Liver (tissue), 9 donors: ENCODE results near the gene RANBP1. TPM values are rescaled to one million over a fixed set of nuclear protein-coding genes. Genes with fewer than 3 reads are reported as not detected.

Experiments used
- DNase-seq: peaks from one replicate; pipeline ENCODE4 v3.0.0-alpha.2; 2017; ENCODE audit warnings: low spot score
- H3K27ac ChIP-seq, 2 donors: one replicate each; pipeline ENCODE4 v1.7.0; 2013; ENCODE audit warnings: inconsistent platforms in 2 of 2, low read length in 2 of 2, control low read depth in 1 of 2, low read depth in 1 of 2, mild to moderate bottlenecking in 1 of 2
- H3K27me3 ChIP-seq, 4 donors: one replicate each; pipeline versions ENCODE4 v1.6.1 to v1.7.0; 2013; ENCODE audit warnings: low read length in 3 of 4, inconsistent platforms in 1 of 4, mild to moderate bottlenecking in 1 of 4, moderate library complexity in 1 of 4; ENCODE audit not compliant: control insufficient read depth in 4 of 4, insufficient read depth in 4 of 4
- H3K36me3 ChIP-seq, 4 donors: one replicate each; pipeline versions ENCODE4 v1.6.1 to v1.7.0; 2013; ENCODE audit warnings: low read length in 3 of 4, mild to moderate bottlenecking in 3 of 4, low read depth in 1 of 4, moderate library complexity in 1 of 4; ENCODE audit not compliant: control insufficient read depth in 4 of 4, insufficient read depth in 3 of 4
- H3K4me1 ChIP-seq, 4 donors: one replicate each; pipeline versions ENCODE4 v1.6.1 to v1.7.0; 2013; ENCODE audit warnings: low read length in 3 of 4, mild to moderate bottlenecking in 3 of 4, moderate library complexity in 1 of 4; ENCODE audit not compliant: control insufficient read depth in 4 of 4, insufficient read depth in 4 of 4
- H3K4me3 ChIP-seq, 3 donors: one replicate each; pipeline versions ENCODE4 v1.6.1 to v1.7.0; 2013; ENCODE audit warnings: low read length in 3 of 3, control low read depth in 1 of 3, low read depth in 1 of 3, mild to moderate bottlenecking in 1 of 3
- H3K9ac ChIP-seq, 2 donors: one replicate each; pipeline ENCODE4 v1.7.0; 2013; ENCODE audit warnings: low read length in 2 of 2, mild to moderate bottlenecking in 2 of 2, moderate library complexity in 2 of 2, control low read depth in 1 of 2, low read depth in 1 of 2
- H3K9me3 ChIP-seq, 4 donors: one replicate each; pipeline versions ENCODE4 v1.6.1 to v1.7.0; 2013; ENCODE audit warnings: low read length in 3 of 4; ENCODE audit not compliant: control insufficient read depth in 4 of 4
- EGR1 ChIP-seq, 2 donors: IDR thresholded peaks; 2 replicates each; pipeline ENCODE4 v1.6.1; 2016 to 2018; ENCODE audit warnings: antibody characterized with exemption in 2 of 2, low read depth in 2 of 2
- FOXA2 ChIP-seq: IDR thresholded peaks from 2 replicates; pipeline ENCODE4 v1.6.1; 2016; ENCODE audit warnings: antibody characterized with exemption
- GABPA ChIP-seq, 2 donors: IDR thresholded peaks in 1 of 2; conservative IDR thresholded peaks in 1 of 2; 2 replicates each; pipeline ENCODE4 v1.6.1; 2016; ENCODE audit warnings: antibody characterized with exemption in 2 of 2, mild to moderate bottlenecking in 1 of 2, moderate library complexity in 1 of 2
- HNF4A ChIP-seq, 2 donors: conservative IDR thresholded peaks; 2 replicates each; pipeline ENCODE4 v1.6.1; 2016; ENCODE audit warnings: antibody characterized with exemption in 2 of 2, mild to moderate bottlenecking in 2 of 2
- HNF4G ChIP-seq: IDR thresholded peaks from 2 replicates; pipeline ENCODE4 v1.6.1; 2016; ENCODE audit warnings: antibody characterized with exemption
- JUND ChIP-seq, 2 donors: IDR thresholded peaks; 2 replicates each; pipeline ENCODE4 v1.6.1; 2016; ENCODE audit warnings: antibody characterized with exemption in 2 of 2
- SP1 ChIP-seq: IDR thresholded peaks from 2 replicates; pipeline ENCODE4 v1.6.1; 2018; ENCODE audit warnings: antibody characterized with exemption, mild to moderate bottlenecking
- WGBS: extraction: QIAGEN DNeasy Blood & Tissue Kit; methylation state at CpG from one replicate; pipeline ENCODE4 v1.1.7; 2013; 5-methylcytosine and 5-hydroxymethylcytosine counted together
- polyA plus RNA-seq, 2 donors: library from polyadenylated mRNA; stranded (reverse) in 1 of 2; unstranded in 1 of 2; fragments of 200-250 nt in 1 of 2; fragments of >200 nt in 1 of 2; fragmentation: Nextera tagmentation in 1 of 2; extraction: Ambion mirVana in 1 of 2; gene quantifications; one replicate each; pipeline versions ENCODE4 v1.2.1 to v1.2.3, GENCODE V29; 2013 to 2015
- total RNA-seq, 2 donors: library from RNA; depleted of rRNA; stranded (reverse); fragments of >200 nt; gene quantifications; one replicate each; pipeline ENCODE4 v1.2.3, GENCODE V29; 2014
- TF ChIP-seq, protein P1 (sequence below): fragments of 150-350 bp; IDR thresholded peaks from 2 replicates; pipeline ENCODE4 v1.5.1; 2017; ENCODE audit warnings: improper control_type of control experiment, low read depth, low read length; ENCODE audit not compliant: missing input control
- TF ChIP-seq, protein P2 (sequence below): IDR thresholded peaks from 2 replicates; pipeline ENCODE4 v1.6.1; 2016; ENCODE audit warnings: antibody characterized with exemption
- TF ChIP-seq, protein P3 (sequence below): IDR thresholded peaks from 2 replicates; pipeline ENCODE4 v1.6.1; 2016; ENCODE audit warnings: antibody characterized with exemption
- donor health status: healthy.
- donor health status: healthy.
- donor health status: healthy.
- donor health status: healthy.
- donor health status: healthy.

Gene RANBP1
- total and polyA plus RNA-seq, 4 donors = 62.3 to 102 (median 87.8) TPM

DNA sequence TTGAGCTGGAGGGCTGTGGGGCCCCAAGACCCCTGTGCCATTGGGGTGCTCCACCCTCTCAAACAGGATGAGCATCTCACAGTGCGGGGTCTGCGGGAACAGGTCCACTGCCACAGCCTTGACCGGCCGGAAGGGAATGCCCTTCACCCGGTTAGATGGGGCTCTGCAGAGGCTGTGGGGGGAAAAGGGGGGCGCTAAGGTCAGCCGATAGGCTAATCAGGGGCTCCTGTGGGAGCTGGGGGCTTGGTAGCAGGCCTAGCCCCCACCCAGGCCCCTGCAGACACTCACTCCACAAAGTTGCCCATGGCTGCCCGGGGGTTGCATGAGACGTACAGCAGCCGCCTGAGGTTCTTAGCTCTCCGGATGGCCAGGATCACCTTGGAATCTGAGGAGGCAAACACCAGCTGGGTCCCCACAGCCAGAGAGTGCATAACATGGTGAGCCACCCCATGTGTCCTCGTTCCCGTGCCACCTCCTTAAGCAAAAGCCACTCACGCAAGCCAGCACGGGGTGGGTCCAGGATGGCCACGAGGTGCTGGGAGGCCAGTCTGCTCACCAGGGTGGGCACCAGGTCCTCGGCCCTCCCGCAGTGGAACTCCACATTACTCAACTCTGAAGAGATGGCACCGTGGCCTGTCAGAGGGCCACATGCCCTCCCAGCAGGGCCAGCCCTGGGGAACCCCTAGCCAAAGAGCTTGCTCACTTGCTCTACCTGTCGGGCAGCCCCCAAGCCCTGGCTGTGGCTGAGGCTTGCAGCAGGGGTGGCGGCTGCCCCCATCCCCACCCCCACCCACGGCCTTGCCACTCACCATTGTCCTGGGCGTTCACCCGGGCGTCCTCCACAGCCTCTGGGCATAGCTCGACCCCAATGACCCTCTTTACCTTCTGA, 3.0 kb upstream of the RANBP1 start:
- 88% methylated on average over 26 of the region's 26 CpGs for WGBS
- no peak overlapping the region for H3K27ac ChIP-seq
- peaks cover 21 to 65% (median 38%) of the 10 kb centered on the region in 4 donors for H3K36me3 ChIP-seq
- TF ChIP-seq, protein P1, sequence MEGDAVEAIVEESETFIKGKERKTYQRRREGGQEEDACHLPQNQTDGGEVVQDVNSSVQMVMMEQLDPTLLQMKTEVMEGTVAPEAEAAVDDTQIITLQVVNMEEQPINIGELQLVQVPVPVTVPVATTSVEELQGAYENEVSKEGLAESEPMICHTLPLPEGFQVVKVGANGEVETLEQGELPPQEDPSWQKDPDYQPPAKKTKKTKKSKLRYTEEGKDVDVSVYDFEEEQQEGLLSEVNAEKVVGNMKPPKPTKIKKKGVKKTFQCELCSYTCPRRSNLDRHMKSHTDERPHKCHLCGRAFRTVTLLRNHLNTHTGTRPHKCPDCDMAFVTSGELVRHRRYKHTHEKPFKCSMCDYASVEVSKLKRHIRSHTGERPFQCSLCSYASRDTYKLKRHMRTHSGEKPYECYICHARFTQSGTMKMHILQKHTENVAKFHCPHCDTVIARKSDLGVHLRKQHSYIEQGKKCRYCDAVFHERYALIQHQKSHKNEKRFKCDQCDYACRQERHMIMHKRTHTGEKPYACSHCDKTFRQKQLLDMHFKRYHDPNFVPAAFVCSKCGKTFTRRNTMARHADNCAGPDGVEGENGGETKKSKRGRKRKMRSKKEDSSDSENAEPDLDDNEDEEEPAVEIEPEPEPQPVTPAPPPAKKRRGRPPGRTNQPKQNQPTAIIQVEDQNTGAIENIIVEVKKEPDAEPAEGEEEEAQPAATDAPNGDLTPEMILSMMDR = no peak
- TF ChIP-seq, protein P2, sequence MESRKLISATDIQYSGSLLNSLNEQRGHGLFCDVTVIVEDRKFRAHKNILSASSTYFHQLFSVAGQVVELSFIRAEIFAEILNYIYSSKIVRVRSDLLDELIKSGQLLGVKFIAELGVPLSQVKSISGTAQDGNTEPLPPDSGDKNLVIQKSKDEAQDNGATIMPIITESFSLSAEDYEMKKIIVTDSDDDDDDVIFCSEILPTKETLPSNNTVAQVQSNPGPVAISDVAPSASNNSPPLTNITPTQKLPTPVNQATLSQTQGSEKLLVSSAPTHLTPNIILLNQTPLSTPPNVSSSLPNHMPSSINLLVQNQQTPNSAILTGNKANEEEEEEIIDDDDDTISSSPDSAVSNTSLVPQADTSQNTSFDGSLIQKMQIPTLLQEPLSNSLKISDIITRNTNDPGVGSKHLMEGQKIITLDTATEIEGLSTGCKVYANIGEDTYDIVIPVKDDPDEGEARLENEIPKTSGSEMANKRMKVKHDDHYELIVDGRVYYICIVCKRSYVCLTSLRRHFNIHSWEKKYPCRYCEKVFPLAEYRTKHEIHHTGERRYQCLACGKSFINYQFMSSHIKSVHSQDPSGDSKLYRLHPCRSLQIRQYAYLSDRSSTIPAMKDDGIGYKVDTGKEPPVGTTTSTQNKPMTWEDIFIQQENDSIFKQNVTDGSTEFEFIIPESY = no peak
- no peaks in the 10 kb centered on the region for H3K27me3 ChIP-seq
- peaks cover 6 to 31% (median 17%) of the 10 kb centered on the region in 4 donors for H3K4me1 ChIP-seq
- DNase-seq = no peak
- no peak overlapping the region for H3K4me3 ChIP-seq
- no peak overlapping the region for H3K9ac ChIP-seq
- H3K9me3 ChIP-seq = no peaks in the 10 kb centered on the region

- Histone ChIP-seq H3K9me3 (no peaks in the 10 kb centered on the region), H3K4me3 (no peak overlapping the region), H3K4me1 (peaks cover 9 to 40% (median 25%) of the 10 kb centered on the region in 4 donors), H3K27me3 (no peaks in the 10 kb centered on the region), H3K36me3 (peaks cover 21 to 57% (median 34%) of the 10 kb centered on the region in 4 donors), H3K27ac (no peak overlapping the region), H3K9ac (no peak overlapping the region)
- no peak for DNase-seq
- no peak for TF ChIP-seq FOXA2
- TF ChIP-seq GABPA (IDR thresholded peaks at IDR 0.05 in 1 of 2, conservative IDR thresholded peaks at IDR 0.05 in 1 of 2) = no peak
- TF ChIP-seq, protein P3, sequence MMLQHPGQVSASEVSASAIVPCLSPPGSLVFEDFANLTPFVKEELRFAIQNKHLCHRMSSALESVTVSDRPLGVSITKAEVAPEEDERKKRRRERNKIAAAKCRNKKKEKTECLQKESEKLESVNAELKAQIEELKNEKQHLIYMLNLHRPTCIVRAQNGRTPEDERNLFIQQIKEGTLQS = no peak
- 91% methylated on average over 19 of the region's 19 CpGs for WGBS
These were observed 2.2 kb upstream of the RANBP1 start for GRCh38 chr22:20113551-20114310.

DNA sequence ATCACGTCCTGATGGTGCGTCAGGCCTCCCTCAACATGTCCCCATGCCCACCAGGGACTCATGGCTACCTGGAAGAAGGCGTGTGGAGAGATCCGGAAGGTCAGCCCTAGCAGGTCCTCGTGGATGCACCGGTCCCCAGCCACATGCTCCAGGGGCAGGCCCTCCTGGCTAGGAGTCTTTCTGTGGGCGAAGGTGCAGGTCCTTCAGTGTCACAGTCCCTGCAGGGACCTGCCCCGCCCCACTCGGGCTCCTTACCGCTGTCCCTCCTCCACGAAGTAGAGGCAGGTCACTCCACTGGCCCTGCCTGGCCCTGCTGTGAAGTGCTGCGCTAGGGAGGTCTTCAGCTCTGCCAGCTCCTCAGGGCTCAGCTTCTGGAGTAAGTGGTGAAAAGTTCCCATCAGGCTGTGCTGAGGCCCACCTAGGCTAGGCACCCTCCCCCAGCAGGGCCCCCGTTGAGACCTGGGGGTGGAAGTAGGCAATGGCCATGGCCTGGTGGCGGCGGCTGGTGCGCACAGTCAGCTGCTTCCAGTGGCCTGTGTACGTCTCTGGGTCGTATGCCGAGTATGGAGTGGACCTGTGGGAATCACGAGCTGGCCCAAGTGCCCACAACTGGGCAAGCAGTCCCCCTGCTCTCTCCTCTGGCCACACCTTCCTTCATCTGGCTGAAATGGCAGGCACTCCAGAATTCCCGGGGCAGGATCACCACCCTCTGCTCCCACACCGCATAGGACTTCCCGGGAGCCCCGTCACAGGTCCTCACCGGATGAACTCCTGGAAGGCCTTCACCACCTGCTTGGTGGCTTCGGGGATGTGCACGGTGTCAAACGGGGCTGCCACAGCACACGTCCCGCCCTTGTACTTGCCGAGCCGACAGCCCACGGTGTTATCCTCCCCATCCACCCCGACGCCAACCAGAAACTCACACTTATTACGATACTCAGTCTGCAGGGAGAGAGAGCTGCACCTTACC, 1.1 kb upstream of the RANBP1 start:
- H3K27me3 ChIP-seq = no peaks in the 10 kb centered on the region
- peak overlapping the region in 1 of 2 donors; percentile 10 for H3K9ac ChIP-seq
- no peak for DNase-seq
- H3K36me3 ChIP-seq = peaks cover 24 to 52% (median 37%) of the 10 kb centered on the region in 4 donors
- peaks cover 10 to 48% (median 32%) of the 10 kb centered on the region in 4 donors for H3K4me1 ChIP-seq
- 92% methylated on average over 36 of the region's 36 CpGs for WGBS
- no peaks in the 10 kb centered on the region for H3K9me3 ChIP-seq
- no peak overlapping the region for H3K4me3 ChIP-seq
- H3K27ac ChIP-seq = no peak overlapping the region
- TF ChIP-seq, protein P1 = no peak
- no peak for TF ChIP-seq GABPA (IDR thresholded peaks at IDR 0.05 in 1 of 2, conservative IDR thresholded peaks at IDR 0.05 in 1 of 2)
- TF ChIP-seq, protein P3 = no peak
- no peak for TF ChIP-seq HNF4A (conservative IDR thresholded peaks at IDR 0.05)
- TF ChIP-seq, protein P2 = no peak
- TF ChIP-seq EGR1 (IDR thresholded peaks at IDR 0.05; ENCODE audit: low read depth in 2 of 2) = no peak
- no peak for TF ChIP-seq HNF4G
- no peak for TF ChIP-seq SP1
- TF ChIP-seq JUND (IDR thresholded peaks at IDR 0.05) = no peak
